Esophagus muscularis mucosa (tissue), 4 donors: ENCODE measurements around the gene DUOXA1.

ENCODE experiments used
- CTCF ChIP-seq, 3 experiments: fragments of 200-600 bp in 2 of 3; fragments of 450-650 bp in 1 of 3; sonication (generic) in 2 of 3; IDR thresholded peaks; one replicate each; pipeline ENCODE4 v1.5.1; 2017 to 2019; ENCODE audit warnings: antibody characterized with exemption in 3 of 3, mild to moderate bottlenecking in 2 of 3, moderate library complexity in 1 of 3
- EP300 ChIP-seq: sonication (generic); formaldehyde crosslinking; IDR thresholded peaks from one replicate; pipeline ENCODE4 v1.6.1; 2017; ENCODE audit warnings: antibody characterized with exemption
- POLR2AphosphoS5 ChIP-seq, 2 donors: sonication (generic); formaldehyde crosslinking; IDR thresholded peaks; one replicate each; pipeline ENCODE4 v1.6.1; 2017; ENCODE audit warnings: antibody characterized with exemption in 2 of 2

GRCh38 chr15:45174069-45174468 is 44.4 kb upstream of the DUOXA1 start:
- TF ChIP-seq POLR2AphosphoS5 (IDR thresholded peaks at IDR 0.05) (no peak), EP300 (no peak), CTCF (IDR thresholded peaks at IDR 0.05) (no peak)
